GM19193 (cell line): ENCODE data around the gene FBXO41.
A peak's percentile ranks its signal among the peaks of the same experiment; 100 is the strongest.

Experiments
- POLR2A ChIP-seq: IDR thresholded peaks from 4 replicates; pipeline ENCODE4 v1.6.1; 2011; ENCODE audit not compliant: insufficient read depth, insufficient read length; ENCODE audit errors: extremely low read depth

Gene FBXO41

DNA sequence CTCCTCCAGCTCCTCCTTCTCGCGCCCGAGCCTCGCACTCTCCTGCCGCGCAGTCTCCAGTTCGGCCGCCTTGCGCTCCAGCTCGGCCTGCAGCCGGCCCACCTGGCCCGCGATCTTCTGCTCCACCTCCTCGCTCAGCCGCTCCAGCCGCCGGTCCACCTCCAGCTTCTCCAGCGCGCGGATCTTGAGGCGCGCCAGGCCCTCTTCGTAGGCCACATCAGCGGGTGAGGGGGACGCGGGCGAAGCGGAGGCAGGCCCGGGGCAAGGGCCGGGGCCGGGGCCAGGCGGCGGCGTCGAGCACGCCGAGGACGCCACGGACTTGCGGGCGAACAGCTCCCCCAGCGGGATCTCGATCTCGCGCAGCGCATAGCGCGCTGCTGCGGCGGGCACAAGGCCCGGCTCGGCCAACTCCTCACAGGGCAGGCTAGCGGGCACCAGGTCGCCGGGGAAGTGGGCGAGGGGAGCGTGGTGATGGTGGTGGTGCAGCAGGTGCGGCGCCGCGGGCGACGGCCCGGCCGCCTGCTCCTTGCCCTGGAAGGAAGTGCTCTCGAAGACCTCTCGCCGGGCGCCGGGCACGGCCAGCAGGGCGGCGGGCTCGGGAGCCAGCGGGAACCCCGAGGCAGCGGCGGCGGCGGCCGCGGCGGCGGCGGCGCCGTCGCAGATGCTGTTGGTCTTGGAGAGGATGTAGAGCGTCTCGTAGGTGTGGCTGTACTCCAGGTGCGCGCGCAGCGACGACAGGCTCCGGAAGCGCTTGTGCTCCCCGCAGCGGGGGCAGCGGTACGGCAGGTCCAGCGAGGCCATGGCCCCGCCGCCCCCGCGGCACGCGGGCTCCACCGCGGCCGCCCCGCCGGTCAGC is 15.2 kb downstream of the FBXO41 start:
- TF ChIP-seq POLR2A: peak; percentile 55

DNA sequence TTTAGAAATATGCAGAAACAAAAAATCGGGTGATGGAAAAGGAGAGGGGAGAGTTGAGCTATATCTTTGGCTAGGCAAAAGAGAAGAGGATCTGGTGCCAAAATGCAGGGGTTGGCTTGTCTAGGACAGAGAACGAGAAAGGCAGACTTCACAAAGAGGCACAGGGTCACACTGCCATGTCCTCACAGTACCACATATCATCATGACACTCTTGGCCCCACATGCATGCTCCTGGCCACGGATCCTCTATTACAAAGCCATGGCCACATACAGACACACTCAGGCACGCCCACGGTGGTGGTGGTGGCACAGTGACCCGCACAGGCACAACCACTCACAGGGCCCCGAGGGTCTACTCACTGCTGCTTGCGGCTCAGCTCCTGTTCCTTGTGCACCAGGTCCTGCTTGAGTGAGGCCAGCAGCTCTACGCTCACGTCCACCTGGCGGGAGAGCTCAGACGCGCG is 15.9 kb downstream of the FBXO41 start:
- TF ChIP-seq POLR2A: no peak

- TF ChIP-seq POLR2A: no peak
These were observed 17.3 kb downstream of the FBXO41 start for GRCh38 chr2:73267008-73267407.

DNA sequence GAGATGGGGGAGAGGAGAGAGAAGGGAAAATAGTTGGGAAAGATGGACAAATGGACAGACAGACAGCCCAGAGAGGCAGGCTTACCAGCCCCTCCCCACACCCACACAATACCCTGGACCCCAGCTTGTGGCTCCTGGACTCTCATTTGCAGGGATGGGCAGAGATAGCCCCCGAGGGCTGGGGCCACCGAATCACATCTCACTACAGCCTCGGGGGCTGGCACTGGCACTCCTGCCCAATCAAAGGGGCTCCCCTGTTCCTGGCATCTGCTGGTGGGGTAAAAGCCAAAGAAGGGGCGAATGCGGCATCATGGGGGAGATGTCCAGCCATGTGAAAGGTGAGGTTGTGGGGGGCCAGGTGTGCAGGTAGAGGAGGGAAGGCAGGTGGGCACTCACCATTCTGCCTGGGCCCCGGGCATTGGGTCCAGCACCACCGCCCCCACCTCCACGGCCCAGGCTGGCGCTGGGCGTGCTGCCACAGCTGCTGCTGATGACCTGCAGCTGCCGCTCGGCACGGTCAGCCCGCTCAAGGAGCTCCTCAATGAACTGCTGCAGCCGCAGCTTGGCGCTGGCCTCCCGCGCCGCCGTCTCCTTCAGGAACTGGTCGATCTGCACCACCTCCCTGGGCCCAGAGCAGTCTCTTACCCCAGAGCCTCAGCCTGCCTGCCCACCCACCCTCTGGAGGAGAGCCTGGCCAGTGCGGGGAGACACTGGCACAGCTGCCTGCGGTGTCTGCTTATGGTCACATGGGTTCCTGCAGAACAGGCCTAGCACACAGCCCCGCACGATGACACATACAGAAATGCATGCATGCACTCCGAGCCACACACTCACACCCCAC is 18.0 kb downstream of the FBXO41 start:
- no peak for TF ChIP-seq POLR2A

- no peak for TF ChIP-seq POLR2A
These were observed 18.8 kb downstream of the FBXO41 start for GRCh38 chr2:73265298-73266060.

DNA sequence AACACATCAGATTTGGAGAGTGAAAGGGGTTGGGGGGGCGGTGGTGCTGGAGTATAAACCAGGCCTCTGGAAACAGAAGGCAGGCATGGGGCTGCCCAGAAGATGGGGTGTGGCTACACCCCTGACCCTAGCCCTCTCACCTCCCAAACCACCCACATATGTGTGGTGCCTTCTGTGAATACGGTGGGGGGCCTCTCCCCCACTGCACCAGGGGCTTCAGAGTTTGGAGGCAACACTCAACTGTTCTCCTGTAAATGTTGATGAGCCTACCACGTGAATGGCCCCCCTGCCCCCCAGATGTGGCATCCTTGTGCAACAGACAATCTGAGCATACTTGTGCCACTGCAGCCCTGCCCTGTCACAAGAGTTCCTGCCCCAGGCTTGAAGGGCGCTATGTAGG is 19.5 kb downstream of the FBXO41 start:
- no peak for TF ChIP-seq POLR2A

- no peak for TF ChIP-seq POLR2A
These were observed 20.0 kb downstream of the FBXO41 start for GRCh38 chr2:73264332-73264606.

DNA sequence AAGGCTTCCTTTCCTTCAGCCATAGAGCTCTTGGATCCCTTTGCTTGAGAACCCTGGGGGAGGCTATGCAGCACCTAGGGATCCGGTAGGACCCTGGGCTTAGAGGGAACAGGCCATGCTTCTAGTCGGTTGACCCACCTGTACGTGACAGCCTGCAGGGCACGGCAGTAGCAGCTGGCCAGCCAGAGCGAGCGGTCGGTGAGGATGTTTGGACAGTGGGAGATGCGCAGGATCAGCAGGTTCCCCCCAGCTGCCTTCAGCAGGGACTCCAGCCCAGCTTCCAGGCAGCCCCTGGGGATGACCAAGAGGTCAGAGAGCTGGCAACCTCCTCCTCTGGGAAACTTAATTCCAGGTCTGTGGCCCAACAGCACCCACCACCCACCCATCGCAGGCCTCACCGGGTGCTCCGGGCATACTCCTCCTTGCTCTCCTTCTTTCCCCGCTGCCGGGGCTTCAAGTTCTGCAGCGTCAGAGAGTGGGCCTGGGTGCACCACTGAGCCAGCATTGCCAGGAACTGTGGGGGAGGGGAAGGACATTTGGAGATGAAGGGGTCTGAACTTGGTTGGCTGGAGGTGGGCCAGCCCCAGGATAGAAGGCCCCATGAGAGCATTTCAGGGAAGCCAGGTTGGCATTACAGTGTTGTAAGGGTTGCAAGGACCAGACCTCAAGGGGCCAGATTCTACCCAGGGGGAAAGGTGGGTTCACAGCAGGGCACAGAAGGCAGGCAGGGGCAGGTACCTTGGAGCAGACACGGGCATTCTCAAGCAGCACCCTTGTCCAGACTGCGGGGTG is 20.5 kb downstream of the FBXO41 start:
- no peak for TF ChIP-seq POLR2A

GRCh38 chr2:73262108-73262651 is 22.1 kb downstream of the FBXO41 start:
- TF ChIP-seq POLR2A: no peak

GRCh38 chr2:73260338-73260984 is 23.8 kb downstream of the FBXO41 start:
- no peak for TF ChIP-seq POLR2A

GRCh38 chr2:73259704-73260337 is 24.5 kb downstream of the FBXO41 start:
- no peak for TF ChIP-seq POLR2A

DNA sequence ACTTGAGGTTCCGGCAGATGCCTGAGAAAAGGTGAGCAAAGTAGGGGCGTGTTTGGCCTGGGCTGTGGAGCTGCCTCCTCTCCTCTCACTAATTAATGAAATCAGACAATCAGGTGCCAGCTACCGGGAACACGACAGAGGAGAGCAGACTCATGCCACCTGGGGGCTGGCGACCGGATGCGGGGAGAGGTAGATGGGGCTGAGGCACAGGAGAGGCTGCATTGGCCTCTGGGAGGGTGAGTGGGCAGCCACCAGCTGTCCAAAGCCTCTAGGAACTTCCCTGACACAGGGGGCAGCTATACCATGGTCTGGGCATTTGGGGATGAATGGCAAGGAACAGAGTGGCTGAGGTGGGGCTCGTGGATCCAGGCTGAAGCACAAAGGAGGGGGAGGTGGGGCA is 25.0 kb downstream of the FBXO41 start:
- TF ChIP-seq POLR2A: no peak

DNA sequence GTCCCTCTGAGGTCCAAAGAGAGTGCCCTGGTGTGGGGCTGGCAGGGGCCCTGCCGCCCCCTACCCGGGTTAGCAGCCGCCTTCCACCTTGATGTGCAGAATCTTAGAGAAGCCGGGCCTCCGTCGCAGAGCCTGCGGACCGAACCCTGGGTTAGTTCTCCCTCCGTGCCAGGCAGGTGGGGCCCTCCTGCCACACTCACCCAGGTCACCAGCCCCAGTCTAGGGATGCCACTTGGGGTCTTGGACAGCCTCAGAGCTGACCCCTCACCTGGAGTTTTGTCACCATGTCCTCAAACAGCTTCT is 25.4 kb downstream of the FBXO41 start:
- TF ChIP-seq POLR2A: no peak
